AG09309 (cell line): Measurements from ENCODE around the gene NOX5.
A peak's percentile ranks its signal among the peaks of the same experiment; 100 is the strongest.

Source experiments
- DNase-seq: peaks from one replicate; pipeline ENCODE4 v3.0.0-alpha.2; 2010; ENCODE audit warnings: low read depth
- H3K4me3 ChIP-seq: 2 replicates; pipeline ENCODE4 v1.5.1; 2011; ENCODE audit warnings: mild to moderate bottlenecking, low read depth, low read length, moderate library complexity; ENCODE audit not compliant: control insufficient read depth
- CTCF ChIP-seq: IDR thresholded peaks from 2 replicates; pipeline ENCODE4 v1.5.1; 2011; ENCODE audit warnings: mild to moderate bottlenecking, low read depth, low read length, inconsistent platforms; ENCODE audit not compliant: insufficient read depth, control insufficient read depth; ENCODE audit errors: missing control alignments

Gene NOX5

DNA sequence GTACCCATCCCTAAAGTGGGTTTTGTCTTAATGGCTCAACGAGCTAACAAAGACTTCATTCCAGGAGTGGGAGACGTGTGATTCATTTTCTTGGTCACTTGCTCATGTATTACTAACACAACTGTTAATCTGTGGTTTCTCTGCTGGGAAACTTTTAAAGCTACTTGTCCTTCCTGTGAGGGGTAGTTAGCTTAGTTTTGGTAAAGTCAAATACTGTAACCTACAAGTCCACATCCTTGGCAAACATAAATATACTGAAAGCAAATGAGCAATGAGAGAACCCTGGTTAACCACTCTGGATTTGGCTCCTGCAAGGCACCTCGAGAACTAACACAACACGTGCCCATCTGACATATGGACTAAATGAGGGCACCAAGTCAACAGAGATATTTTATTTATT lies 19.9 kb downstream of the NOX5 start:
- no peak overlapping the region for H3K4me3 ChIP-seq
- DNase-seq, result peak; percentile 75
- TF ChIP-seq CTCF, result no peak

DNA sequence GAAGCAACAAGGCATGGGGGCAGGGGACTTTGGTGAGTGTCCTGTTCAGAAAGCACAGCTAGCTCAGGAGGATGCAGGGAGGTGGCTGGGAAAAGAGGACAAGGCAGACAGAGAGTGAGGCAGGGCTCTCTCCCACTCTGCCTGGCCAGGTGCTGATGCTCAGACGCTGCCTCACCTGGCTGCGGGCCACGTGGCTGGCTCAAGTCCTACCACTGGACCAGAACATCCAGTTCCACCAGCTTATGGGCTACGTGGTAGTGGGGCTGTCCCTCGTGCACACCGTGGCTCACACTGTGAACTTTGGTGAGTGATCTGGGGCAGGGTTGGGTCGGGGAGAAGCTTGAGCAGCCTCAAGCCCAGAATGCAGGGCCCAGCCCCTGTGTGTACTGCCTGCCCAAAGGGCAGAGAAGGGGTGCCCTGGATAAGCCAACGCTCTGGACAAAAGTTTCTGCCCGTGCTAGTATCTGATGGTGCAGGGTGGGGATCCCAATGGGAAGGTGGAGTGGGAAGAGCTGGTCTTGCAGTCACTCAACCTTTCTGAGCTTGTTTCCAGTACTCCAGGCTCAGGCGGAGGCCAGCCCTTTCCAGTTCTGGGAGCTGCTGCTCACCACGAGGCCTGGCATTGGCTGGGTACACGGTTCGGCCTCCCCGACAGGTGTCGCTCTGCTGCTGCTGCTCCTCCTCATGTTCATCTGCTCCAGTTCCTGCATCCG lies 20.9 kb downstream of the NOX5 start:
- DNase-seq, result no peak
- TF ChIP-seq CTCF, result no peak
- no peak overlapping the region for H3K4me3 ChIP-seq

- DNase-seq, result no peak
- H3K4me3 ChIP-seq, result no peak overlapping the region
- no peak for TF ChIP-seq CTCF
Measured at GRCh38 chr15:69035918-69036258, 21.4 kb downstream of the NOX5 start.

- no peak overlapping the region for H3K4me3 ChIP-seq
- no peak for DNase-seq
- no peak for TF ChIP-seq CTCF
Measured at GRCh38 chr15:69036826-69037225, 22.3 kb downstream of the NOX5 start.

DNA sequence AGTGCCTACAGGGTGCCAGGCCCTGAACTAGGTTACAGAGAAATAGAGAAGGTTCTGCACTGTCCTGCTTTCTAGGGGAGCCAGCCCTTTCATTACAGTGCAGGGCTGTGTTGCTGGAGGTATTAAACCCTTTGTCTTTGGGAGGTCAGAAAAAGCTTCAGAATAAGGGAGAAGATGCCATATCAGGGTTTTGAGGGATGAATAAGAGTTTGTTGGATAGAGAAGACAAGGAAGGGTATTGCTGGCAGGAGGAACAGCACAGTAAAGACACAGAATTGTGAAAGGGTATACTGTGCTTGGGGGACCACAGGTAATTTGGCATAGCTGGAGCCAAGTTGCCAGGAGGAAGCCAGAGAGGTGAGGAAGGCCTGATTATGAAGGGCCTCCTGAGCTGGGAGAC lies 23.0 kb downstream of the NOX5 start:
- no peak for DNase-seq
- no peak for TF ChIP-seq CTCF
- no peak overlapping the region for H3K4me3 ChIP-seq

GRCh38 chr15:69037977-69038376 lies 23.5 kb downstream of the NOX5 start:
- no peak for DNase-seq
- H3K4me3 ChIP-seq, result no peak overlapping the region
- no peak for TF ChIP-seq CTCF

DNA sequence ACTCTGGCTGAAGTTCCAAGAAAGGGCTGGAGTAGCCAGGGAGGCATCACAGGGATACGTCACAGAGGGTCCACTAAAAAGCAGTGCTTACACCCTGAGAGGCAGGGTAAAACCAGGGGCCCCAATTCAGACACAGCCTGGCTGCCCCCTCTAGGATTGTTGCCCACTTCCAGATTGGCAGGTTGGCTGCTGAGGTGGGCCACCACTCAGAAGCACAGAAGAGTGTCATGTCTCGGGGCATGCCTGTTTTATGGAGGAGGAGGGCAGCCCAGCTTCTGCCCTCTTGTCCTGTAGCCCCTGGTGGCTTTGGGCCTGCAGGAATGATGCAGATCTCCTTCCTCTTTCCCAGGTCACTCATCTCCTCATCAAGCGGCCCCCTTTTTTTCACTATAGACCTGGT lies 24.0 kb downstream of the NOX5 start:
- DNase-seq, result no peak
- no peak overlapping the region for H3K4me3 ChIP-seq
- TF ChIP-seq CTCF, result no peak
